Measurements from ENCODE around the gene TVP23C. TPM values are rescaled to one million over a fixed set of nuclear protein-coding genes. Genes with fewer than 3 reads are reported as not detected.
A peak's percentile ranks its signal among the peaks of the same experiment; 100 is the strongest.
"Not testable (repeated sequence)": the region's sequence is repeated elsewhere in the genome, so short reads cannot be mapped to it uniquely, and the experiment has no call there.

TVP23C gene
- 4.8 TPM for polyA plus RNA-seq (2013, experiment 1 of 2)
- polyA plus RNA-seq (2013, experiment 2 of 2) = 4.1 TPM

DNA sequence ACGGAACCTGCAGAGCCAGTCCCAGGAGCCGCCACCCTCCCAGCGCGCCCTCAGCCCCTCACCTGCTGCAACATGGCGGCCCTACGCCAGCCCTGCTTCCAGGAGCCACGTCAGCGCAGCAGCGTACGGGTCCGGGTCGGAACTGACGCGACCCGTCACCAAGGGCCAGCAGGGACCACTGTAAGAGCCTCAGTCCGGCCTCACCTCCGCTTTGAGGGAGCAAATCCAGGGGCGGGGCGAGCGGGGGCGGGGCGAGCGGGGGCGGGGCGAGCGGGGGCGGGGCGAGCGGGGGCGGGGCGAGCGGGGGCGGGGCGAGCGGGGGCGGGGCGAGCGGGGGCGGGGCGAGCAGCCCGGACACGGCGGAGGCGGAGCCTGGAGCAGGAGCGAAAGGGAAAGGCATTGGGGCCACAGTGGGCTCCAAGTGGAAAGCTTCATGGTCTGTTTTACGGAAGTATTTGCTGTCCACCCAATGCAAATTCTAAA is at the start of gene TVP23C:
Gene TVP23C (minus strand): TSS at position 109 of the 483 bp plus-strand sequence. CDS start 35 bp downstream, at position 74.
- not testable (repeated sequence) for H2BK15ac ChIP-seq (ENCODE audit: low read depth, poor library complexity, severe bottlenecking); H3K79me1 ChIP-seq (replicated peaks; ENCODE audit: low read length, poor library complexity, severe bottlenecking); H2BK5ac ChIP-seq (ENCODE audit: low read depth, low read length, poor library complexity, severe bottlenecking); H3K9me3 ChIP-seq (ENCODE audit: control insufficient read depth, low read length); H3K27me3 ChIP-seq (ENCODE audit: control insufficient read depth in 1 of 2, insufficient read depth in 1 of 2, low read length in 2 of 2); H3K23ac ChIP-seq (ENCODE audit: low read length in 2 of 2); H3K27ac ChIP-seq (ENCODE audit: low read length, poor library complexity, severe bottlenecking); H2AK5ac ChIP-seq (ENCODE audit: low read length, severe bottlenecking); H4K8ac ChIP-seq (ENCODE audit: low read length); H3K36me3 ChIP-seq (ENCODE audit: control insufficient read depth in 1 of 2, insufficient read depth in 2 of 2, low read depth in 1 of 2, low read length in 2 of 2); H2BK120ac ChIP-seq (ENCODE audit: low read depth, low read length); H3K4me1 ChIP-seq (ENCODE audit: control insufficient read depth, insufficient read depth, low read depth, low read length)
- WGBS = under 1% methylated on average over 15 of the region's 46 CpGs
- Histone ChIP-seq H3K4me2 (ENCODE audit: low read length, poor library complexity, severe bottlenecking) (peak within 1 kb of the TSS; percentile 57), H3K4me3 (ENCODE audit: insufficient read depth in 1 of 2, low read depth in 1 of 2, low read length in 2 of 2) (peak within 1 kb of the TSS; percentile 81 to 92), H3K4ac (ENCODE audit: low read depth in 1 of 2, low read length in 2 of 2) (peak within 1 kb of the TSS; percentile 17 to 73), H2BK12ac (ENCODE audit: low read length in 2 of 2) (peak within 1 kb of the TSS in 1 of 2 experiments; percentile 86), H2AFZ (ENCODE audit: low read depth, low read length) (peak within 1 kb of the TSS; percentile 98), H3K18ac (ENCODE audit: low read depth in 1 of 2, low read length in 2 of 2) (peak within 1 kb of the TSS; percentile 83 to 99), H3K14ac (ENCODE audit: low read length in 2 of 2) (peak within 1 kb of the TSS in 1 of 2 experiments; percentile 99), H3K9ac (ENCODE audit: low read length) (peak within 1 kb of the TSS; percentile 82), H4K91ac (ENCODE audit: low read length) (peak within 1 kb of the TSS; percentile 50)
- peak; percentile 74 for DNase-seq

DNA sequence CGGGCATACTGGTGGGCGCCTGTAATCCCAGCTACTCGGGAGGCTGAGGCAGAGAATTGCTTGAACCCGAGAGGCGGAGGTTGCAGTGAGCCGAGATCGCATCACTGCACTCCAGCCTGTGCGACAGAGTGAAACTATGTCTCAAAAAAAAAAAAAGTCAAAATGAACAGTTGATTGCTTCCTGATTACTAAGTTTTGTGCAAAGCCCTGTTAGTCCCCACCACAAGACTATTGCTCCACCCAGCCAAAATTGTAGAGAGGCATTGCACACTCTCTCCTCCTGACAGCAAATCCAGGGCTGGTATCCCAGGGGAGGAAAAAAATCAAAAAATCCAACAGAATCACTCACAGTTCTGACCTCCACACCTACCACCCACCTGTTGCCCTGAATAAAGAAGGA is 29.7 kb upstream of the TVP23C start:
- not testable (repeated sequence) for H4K8ac ChIP-seq (ENCODE audit: low read length); H2BK12ac ChIP-seq (ENCODE audit: low read length in 2 of 2); H2BK5ac ChIP-seq (ENCODE audit: low read depth, low read length, poor library complexity, severe bottlenecking); H3K4me3 ChIP-seq (ENCODE audit: insufficient read depth in 1 of 2, low read depth in 1 of 2, low read length in 2 of 2); H3K9me3 ChIP-seq (ENCODE audit: control insufficient read depth, low read length); H2AFZ ChIP-seq (ENCODE audit: low read depth, low read length); H2BK15ac ChIP-seq (ENCODE audit: low read depth, poor library complexity, severe bottlenecking); H4K91ac ChIP-seq (ENCODE audit: low read length); H3K4ac ChIP-seq (ENCODE audit: low read depth in 1 of 2, low read length in 2 of 2); H3K79me1 ChIP-seq (replicated peaks; ENCODE audit: low read length, poor library complexity, severe bottlenecking); H3K18ac ChIP-seq (ENCODE audit: low read depth in 1 of 2, low read length in 2 of 2); H2BK120ac ChIP-seq (ENCODE audit: low read depth, low read length); DNase-seq; H3K27me3 ChIP-seq (ENCODE audit: control insufficient read depth in 1 of 2, insufficient read depth in 1 of 2, low read length in 2 of 2); H3K27ac ChIP-seq (ENCODE audit: low read length, poor library complexity, severe bottlenecking); H3K36me3 ChIP-seq (ENCODE audit: control insufficient read depth in 1 of 2, insufficient read depth in 2 of 2, low read depth in 1 of 2, low read length in 2 of 2); H3K4me1 ChIP-seq (ENCODE audit: control insufficient read depth, insufficient read depth, low read depth, low read length); H2AK5ac ChIP-seq (ENCODE audit: low read length, severe bottlenecking); H3K23ac ChIP-seq (ENCODE audit: low read length in 2 of 2); H3K14ac ChIP-seq (ENCODE audit: low read length in 2 of 2); H3K9ac ChIP-seq (ENCODE audit: low read length); H3K4me2 ChIP-seq (ENCODE audit: low read length, poor library complexity, severe bottlenecking)
- WGBS = 96% methylated on average over 5 of the region's 8 CpGs

DNA sequence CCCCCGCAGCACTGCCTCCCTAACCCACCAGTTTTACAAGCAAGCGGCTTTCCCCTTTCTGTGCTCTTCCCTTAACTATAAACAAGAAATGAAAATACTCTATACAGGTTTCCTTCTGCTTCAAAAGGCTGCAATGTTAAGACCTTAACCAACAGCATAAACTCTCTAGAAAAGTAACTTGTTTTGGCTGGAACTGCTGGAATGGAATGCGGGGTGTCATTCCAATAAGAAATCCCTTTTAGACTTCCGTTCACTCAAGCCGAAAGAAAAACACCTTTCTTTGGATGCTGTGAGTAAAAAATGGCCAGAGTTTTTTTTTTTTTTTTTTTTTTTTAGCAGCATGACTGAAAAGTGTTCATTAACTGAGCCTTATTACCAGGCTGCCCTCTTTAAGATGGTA is 28.7 kb upstream of the TVP23C start:
- H3K18ac ChIP-seq (ENCODE audit: low read depth in 1 of 2, low read length in 2 of 2); H3K79me1 ChIP-seq (replicated peaks; ENCODE audit: low read length, poor library complexity, severe bottlenecking); H2BK120ac ChIP-seq (ENCODE audit: low read depth, low read length); H2BK12ac ChIP-seq (ENCODE audit: low read length in 2 of 2); H4K8ac ChIP-seq (ENCODE audit: low read length); H2BK5ac ChIP-seq (ENCODE audit: low read depth, low read length, poor library complexity, severe bottlenecking); H3K23ac ChIP-seq (ENCODE audit: low read length in 2 of 2); H2BK15ac ChIP-seq (ENCODE audit: low read depth, poor library complexity, severe bottlenecking); H3K9me3 ChIP-seq (ENCODE audit: control insufficient read depth, low read length); H4K91ac ChIP-seq (ENCODE audit: low read length); H2AK5ac ChIP-seq (ENCODE audit: low read length, severe bottlenecking); H3K4me1 ChIP-seq (ENCODE audit: control insufficient read depth, insufficient read depth, low read depth, low read length); H3K27me3 ChIP-seq (ENCODE audit: control insufficient read depth in 1 of 2, insufficient read depth in 1 of 2, low read length in 2 of 2); H3K9ac ChIP-seq (ENCODE audit: low read length); DNase-seq; H2AFZ ChIP-seq (ENCODE audit: low read depth, low read length); H3K14ac ChIP-seq (ENCODE audit: low read length in 2 of 2); H3K36me3 ChIP-seq (ENCODE audit: control insufficient read depth in 1 of 2, insufficient read depth in 2 of 2, low read depth in 1 of 2, low read length in 2 of 2); H3K4me2 ChIP-seq (ENCODE audit: low read length, poor library complexity, severe bottlenecking); H3K4ac ChIP-seq (ENCODE audit: low read depth in 1 of 2, low read length in 2 of 2); H3K4me3 ChIP-seq (ENCODE audit: insufficient read depth in 1 of 2, low read depth in 1 of 2, low read length in 2 of 2): not testable (repeated sequence)
- peak overlapping the region; percentile 30 for H3K27ac ChIP-seq (ENCODE audit: low read length, poor library complexity, severe bottlenecking)
- 96% methylated on average over 5 of the region's 5 CpGs for WGBS

DNA sequence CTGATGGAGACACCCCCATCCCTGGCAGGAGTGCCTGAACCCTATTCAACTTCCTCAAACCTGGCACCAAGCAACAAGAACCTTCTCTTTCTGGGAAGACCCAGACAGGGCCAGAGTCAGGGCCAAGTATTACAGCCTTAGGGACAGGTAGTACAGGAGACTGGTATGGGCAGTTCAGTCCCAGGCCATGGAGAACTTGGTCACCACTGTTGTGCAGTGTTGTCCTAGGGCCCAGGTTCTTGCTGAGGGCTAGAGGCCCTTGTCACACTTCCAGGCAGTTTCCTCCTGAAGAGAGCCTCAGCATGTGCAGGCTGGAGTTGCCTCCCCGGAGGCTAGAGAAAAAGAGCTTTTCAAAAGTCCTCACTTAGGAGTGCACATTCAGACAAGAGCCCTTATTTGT is 27.6 kb upstream of the TVP23C start:
- H3K79me1 ChIP-seq (replicated peaks; ENCODE audit: low read length, poor library complexity, severe bottlenecking); H3K27ac ChIP-seq (ENCODE audit: low read length, poor library complexity, severe bottlenecking); H3K18ac ChIP-seq (ENCODE audit: low read depth in 1 of 2, low read length in 2 of 2); H2BK120ac ChIP-seq (ENCODE audit: low read depth, low read length); H3K9me3 ChIP-seq (ENCODE audit: control insufficient read depth, low read length); H3K27me3 ChIP-seq (ENCODE audit: control insufficient read depth in 1 of 2, insufficient read depth in 1 of 2, low read length in 2 of 2); H4K8ac ChIP-seq (ENCODE audit: low read length); H3K4ac ChIP-seq (ENCODE audit: low read depth in 1 of 2, low read length in 2 of 2); H3K9ac ChIP-seq (ENCODE audit: low read length); H3K4me1 ChIP-seq (ENCODE audit: control insufficient read depth, insufficient read depth, low read depth, low read length); H3K14ac ChIP-seq (ENCODE audit: low read length in 2 of 2); DNase-seq; H2BK5ac ChIP-seq (ENCODE audit: low read depth, low read length, poor library complexity, severe bottlenecking); H2AK5ac ChIP-seq (ENCODE audit: low read length, severe bottlenecking); H3K36me3 ChIP-seq (ENCODE audit: control insufficient read depth in 1 of 2, insufficient read depth in 2 of 2, low read depth in 1 of 2, low read length in 2 of 2); H3K4me2 ChIP-seq (ENCODE audit: low read length, poor library complexity, severe bottlenecking); H3K4me3 ChIP-seq (ENCODE audit: insufficient read depth in 1 of 2, low read depth in 1 of 2, low read length in 2 of 2); H2BK12ac ChIP-seq (ENCODE audit: low read length in 2 of 2); H4K91ac ChIP-seq (ENCODE audit: low read length); H2AFZ ChIP-seq (ENCODE audit: low read depth, low read length); H2BK15ac ChIP-seq (ENCODE audit: low read depth, poor library complexity, severe bottlenecking); H3K23ac ChIP-seq (ENCODE audit: low read length in 2 of 2): not testable (repeated sequence)
- 100% methylated on average over 1 of the region's 1 CpG for WGBS

Measured in mesenchymal stem cell (in vitro differentiated cells and primary cell).